MM.1S (cell line): ENCODE results near the gene MISP3.

Experiments used
- CTCF ChIP-seq: fragments of 300-600 bp; sonication (generic); IDR thresholded peaks from 2 replicates; pipeline ENCODE4 v1.5.1; 2016; ENCODE audit warnings: antibody characterized with exemption, low read length, mixed read lengths
- EZH2 ChIP-seq: fragments of 300-600 bp; sonication (generic); optimal IDR thresholded peaks from 2 replicates; pipeline ENCODE3; 2017; ENCODE audit warnings: low read depth, mild to moderate bottlenecking, antibody characterized with exemption, low read length, mixed read lengths

GRCh38 chr19:14078411-14078810 lies 5.8 kb downstream of the MISP3 start:
- TF ChIP-seq CTCF: no peak
- no peak for TF ChIP-seq EZH2
